Mesodermal cell (in vitro differentiated cells): ENCODE data around the gene KDM1B.
"Not testable (repeated sequence)": the region's sequence is repeated elsewhere in the genome, so short reads cannot be mapped to it uniquely, and the experiment has no call there.

Source experiments
- H3K27ac ChIP-seq: 2 replicates; pipeline ENCODE4 v1.7.0; 2013; ENCODE audit warnings: mild to moderate bottlenecking, low read depth, low read length, moderate library complexity; ENCODE audit not compliant: severe bottlenecking
- H3K36me3 ChIP-seq: 2 replicates; pipeline ENCODE4 v1.7.1; 2013; ENCODE audit warnings: mild to moderate bottlenecking, low read length, moderate library complexity; ENCODE audit not compliant: control insufficient read depth, insufficient read depth
- H3K4me1 ChIP-seq: one replicate; pipeline ENCODE4 v1.7.1; 2013; ENCODE audit warnings: mild to moderate bottlenecking, low read length; ENCODE audit not compliant: insufficient read depth, control insufficient read depth, poor library complexity, severe bottlenecking
- H3K4me3 ChIP-seq: 2 replicates; pipeline ENCODE4 v1.7.0; 2013; ENCODE audit warnings: low read length, control low read depth, mild to moderate bottlenecking; ENCODE audit not compliant: insufficient read depth, poor library complexity, severe bottlenecking; ENCODE audit errors: extremely low read depth
- H3K9me3 ChIP-seq: 2 replicates; pipeline ENCODE4 v1.7.1; 2013; ENCODE audit warnings: mild to moderate bottlenecking, low read length, moderate library complexity; ENCODE audit not compliant: control insufficient read depth
- WGBS, 2 experiments: methylation state at CpG; one replicate each; pipeline ENCODE4 v1.1.5; 2013; ENCODE audit warnings: missing lambda C conversion rate in 2 of 2; ENCODE audit not compliant: insufficient coverage in 2 of 2; 5-methylcytosine and 5-hydroxymethylcytosine counted together

Gene KDM1B

DNA sequence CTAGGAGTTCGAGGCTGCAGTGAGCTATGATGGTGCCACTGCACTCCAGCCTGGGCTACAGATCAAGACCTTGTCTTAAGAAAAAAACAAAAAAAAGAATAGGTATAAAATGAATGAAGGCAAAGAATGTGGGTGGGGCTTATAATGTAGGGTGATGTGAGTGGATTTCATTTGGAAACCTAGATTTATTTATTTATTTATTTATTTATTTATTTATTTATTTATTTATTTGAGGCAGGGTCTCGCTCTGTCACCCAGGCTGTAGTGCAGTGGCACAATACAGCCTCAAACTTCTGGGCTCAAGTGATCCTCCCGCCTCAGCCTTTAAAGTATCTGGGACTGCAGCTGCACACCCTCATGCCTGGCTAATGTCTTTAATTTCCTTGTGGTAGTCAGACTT is 3.8 kb upstream of the KDM1B start:
- not testable (repeated sequence) for H3K9me3 ChIP-seq, H3K4me3 ChIP-seq, H3K27ac ChIP-seq, H3K36me3 ChIP-seq
- peaks cover 21% of the 10 kb centered on the region for H3K4me1 ChIP-seq
- 92% methylated on average over 2 to 3 of the region's 3 CpGs for WGBS, 2 experiments

DNA sequence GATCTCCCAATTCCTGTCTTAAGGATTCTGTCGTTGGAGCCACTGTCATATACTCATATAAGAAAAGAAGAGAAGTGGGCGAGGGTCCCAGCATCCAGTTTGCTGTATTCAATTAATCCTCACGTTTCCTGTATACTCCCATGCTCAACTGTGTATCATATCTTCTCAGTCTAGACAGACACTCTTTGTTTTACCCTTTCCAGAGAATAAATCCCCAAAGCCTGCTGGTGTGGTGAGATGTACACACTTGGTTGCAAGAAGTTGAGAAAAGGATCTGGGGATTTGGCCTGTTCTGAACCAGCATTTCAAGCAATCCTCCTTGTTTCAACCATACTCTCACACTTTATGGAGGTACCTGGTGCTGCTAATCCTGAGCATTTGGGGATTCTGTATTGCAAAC is 3.4 kb upstream of the KDM1B start:
- Histone ChIP-seq H3K4me1 (peaks cover 21% of the 10 kb centered on the region), H3K36me3 (peaks cover 10% of the 10 kb centered on the region), H3K9me3 (no peaks in the 10 kb centered on the region), H3K4me3 (no peak overlapping the region), H3K27ac (no peak overlapping the region)
- WGBS, 2 experiments = 100% methylated on average over 1 of the region's 3 CpGs

DNA sequence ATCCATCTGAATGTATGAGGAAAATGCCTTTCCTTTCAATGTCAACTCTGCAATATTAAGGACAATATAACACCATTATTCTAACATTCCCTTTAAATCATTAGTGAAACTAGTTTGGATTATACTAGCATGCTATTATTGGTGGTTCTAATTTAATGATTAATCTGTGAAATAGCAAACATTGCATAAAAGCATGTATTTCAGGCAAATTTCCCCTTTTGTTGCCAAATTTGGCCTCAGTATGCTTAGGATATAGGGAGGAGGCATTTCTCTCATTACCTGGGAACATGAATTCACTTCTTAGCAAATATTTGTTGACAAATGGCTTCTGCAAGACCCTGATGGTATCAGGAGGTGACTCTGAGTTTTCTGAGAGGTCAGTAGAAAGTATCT is 1.9 kb upstream of the KDM1B start:
- H3K4me1 ChIP-seq = peaks cover 21% of the 10 kb centered on the region
- H3K9me3 ChIP-seq = no peaks in the 10 kb centered on the region
- H3K27ac ChIP-seq = no peak overlapping the region
- no peak overlapping the region for H3K4me3 ChIP-seq
- peaks cover 3% of the 10 kb centered on the region for H3K36me3 ChIP-seq

DNA sequence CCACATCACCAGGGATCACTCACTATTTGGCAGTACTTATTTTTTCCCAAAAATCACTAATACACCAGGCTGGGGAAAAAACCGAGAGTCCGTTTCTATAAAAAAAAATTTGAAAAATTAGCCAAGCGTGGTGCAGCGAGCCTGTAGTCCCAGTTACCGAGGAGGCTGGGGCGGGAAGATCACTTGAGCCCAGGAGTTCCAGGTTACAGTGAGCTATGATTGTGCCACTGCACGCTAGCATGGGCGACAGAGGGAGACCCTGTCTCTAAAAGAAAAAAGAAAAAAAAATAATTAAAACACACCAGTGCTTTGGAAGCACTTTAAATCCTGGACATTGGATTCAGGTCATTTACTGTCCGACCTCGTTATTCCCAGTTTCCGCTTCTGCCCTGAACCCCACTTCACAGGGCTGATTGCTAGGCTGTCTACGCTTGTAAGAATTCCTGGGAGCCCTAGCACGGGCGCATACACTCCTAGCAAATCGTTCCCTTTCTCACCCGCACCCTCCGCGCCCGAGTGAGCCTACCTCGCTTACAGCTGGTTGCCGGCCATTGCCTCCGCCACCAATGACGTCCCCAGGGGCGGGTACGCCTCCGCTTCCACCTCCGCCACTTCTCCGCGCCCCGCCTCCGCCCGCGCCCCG is 594 bp upstream of the KDM1B start, which contains the start of gene TPMT:
Gene TPMT, minus strand, starts transcription at position 571 of the 643 bp plus-strand sequence. CDS start 5,950 bp downstream, outside the sequence.
- 0 to 1% methylated on average over 18 of the region's 34 CpGs for WGBS, 2 experiments
- H3K27ac ChIP-seq = peak within 1 kb of the TSS; percentile 84
- peak within 1 kb of the TSS; percentile 91 for H3K4me3 ChIP-seq
- H3K4me1 ChIP-seq = peaks cover 21% of the 10 kb centered on the region
- H3K36me3 ChIP-seq = no peaks in the 10 kb centered on the region
- H3K9me3 ChIP-seq = no peaks in the 10 kb centered on the region

DNA sequence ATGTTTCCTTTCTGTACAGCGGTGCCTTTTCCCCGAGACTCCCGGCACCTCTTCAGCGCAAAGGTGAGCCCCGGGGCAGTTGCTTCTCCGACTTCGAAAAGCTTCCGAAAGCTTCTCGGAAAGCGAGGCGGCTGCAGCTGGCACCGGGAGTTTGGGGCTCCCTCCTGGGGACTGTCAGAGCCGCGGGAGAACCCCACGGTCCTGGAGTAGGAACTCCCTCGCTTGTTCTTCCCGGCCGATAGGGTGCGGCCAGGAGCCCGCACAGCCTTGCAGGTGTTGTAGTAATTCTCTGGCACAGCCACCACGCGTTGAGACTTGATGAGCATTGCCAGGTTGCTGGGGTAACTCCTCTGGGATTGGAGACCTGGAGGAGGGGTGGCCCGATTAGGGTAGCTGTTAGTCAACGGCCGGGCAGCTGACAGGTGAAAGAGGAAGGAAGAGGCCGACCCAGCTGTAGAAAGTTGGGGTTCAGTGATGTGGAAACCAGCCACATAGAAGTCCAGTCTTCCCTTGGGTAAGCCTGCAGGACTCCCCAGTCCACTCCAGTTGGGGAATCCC is 721 bp downstream of the KDM1B start:
- WGBS, 2 experiments = 1% methylated on average over 21 to 25 of the region's 26 CpGs
- no peaks in the 10 kb centered on the region for H3K9me3 ChIP-seq
- H3K36me3 ChIP-seq = peaks cover 9% of the 10 kb centered on the region
- H3K27ac ChIP-seq = no peak overlapping the region
- H3K4me3 ChIP-seq = peak overlapping the region; percentile 91
- H3K4me1 ChIP-seq = peaks cover 21% of the 10 kb centered on the region

DNA sequence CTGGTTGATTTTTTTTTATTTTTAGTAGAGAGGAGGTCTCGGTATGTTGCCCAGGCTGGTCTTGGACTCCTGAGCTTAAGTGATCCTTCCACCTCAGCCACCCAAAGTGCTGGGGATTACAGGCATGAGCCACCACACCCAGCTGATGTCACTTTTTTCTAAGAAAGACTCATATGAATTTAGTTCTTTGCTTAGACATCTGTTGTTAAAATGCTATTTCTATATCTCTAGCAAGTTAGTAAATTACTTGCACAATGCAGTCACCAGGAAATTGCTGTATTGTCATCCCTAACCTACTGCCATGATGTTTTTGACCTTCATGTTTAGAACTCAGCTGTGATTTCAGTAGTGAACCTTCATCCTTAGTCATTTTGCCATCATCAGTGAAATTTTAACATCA is 5.7 kb downstream of the KDM1B start:
- Histone ChIP-seq H3K9me3 (no peaks in the 10 kb centered on the region), H3K4me3 (no peak overlapping the region), H3K36me3 (peaks cover 35% of the 10 kb centered on the region), H3K27ac (no peak overlapping the region), H3K4me1 (no peaks in the 10 kb centered on the region)
- no CpG with 5 or more reads among the region's 1 CpG for WGBS, 2 experiments

DNA sequence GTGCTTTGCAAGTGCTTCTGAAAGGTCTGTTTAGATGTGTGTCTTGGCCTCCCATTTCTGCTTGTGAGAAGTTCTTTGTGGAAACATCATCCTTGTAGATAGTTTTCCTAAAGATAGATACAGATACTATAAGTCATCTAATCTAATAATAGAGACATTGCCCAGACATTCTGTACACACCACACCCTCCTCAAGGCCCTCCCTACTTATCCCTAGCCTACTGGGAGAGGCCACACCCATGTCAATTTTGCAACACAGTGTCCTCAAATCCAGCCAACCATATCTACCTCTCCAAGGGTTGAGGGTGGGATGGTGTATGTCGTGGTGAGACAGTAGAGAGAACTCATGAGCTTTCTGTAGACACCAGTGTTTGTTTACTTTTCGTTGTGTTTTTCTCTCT is 6.2 kb downstream of the KDM1B start:
- no peak overlapping the region for H3K27ac ChIP-seq
- no peaks in the 10 kb centered on the region for H3K9me3 ChIP-seq

DNA sequence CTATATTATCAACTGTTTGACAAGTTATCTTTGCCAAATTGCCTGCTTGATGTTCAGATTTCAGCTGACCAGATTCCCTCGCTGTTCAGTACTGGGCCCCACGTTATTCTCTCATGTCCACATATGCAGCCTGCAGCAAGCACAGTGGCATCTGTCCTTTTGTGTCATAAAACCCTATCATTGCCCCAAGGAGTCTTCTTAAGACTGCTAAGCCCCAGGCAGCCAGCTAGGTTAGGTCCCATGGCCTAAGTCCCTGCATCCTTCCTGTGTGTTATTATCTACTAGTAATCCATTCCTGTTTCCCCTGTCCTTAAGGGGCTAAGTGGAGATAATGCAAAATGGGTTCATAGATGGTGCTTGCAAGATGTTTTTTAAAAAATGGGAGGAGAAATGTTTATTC is 7.2 kb downstream of the KDM1B start:
- Histone ChIP-seq H3K4me3 (no peak overlapping the region), H3K27ac (no peak overlapping the region), H3K36me3 (peaks cover 49% of the 10 kb centered on the region), H3K9me3 (no peaks in the 10 kb centered on the region), H3K4me1 (no peaks in the 10 kb centered on the region)
- WGBS, 2 experiments = 91 to 95% methylated on average over 2 of the region's 2 CpGs

More for the DNA sequence above, 6.2 kb downstream of the KDM1B start:
- WGBS, 2 experiments = no CpG with 5 or more reads among the region's 2 CpGs
- Histone ChIP-seq H3K4me1 (no peaks in the 10 kb centered on the region), H3K36me3 (peaks cover 39% of the 10 kb centered on the region), H3K4me3 (no peak overlapping the region)

DNA sequence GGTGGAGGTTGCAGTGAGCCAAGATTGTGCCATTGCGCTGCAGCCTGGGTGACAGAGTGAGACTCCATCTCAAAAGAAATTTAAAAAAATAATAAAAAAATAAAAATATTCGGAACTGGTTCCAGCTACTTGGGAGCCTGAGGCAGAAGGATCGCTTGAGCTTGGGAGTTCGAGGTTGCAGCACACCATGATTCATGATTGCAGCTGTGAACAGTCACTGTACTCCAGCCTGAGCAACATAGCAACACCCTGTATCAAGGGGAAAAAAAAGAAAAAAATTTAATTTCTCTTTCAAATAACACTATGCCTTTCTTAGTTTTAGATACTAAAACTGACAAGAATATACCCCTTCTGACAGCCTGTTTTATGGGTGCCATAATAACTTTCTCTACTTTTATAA is 10.5 kb downstream of the KDM1B start:
- 100% methylated on average over 2 of the region's 4 CpGs; no CpG with 5 or more reads in 1 of the 2 experiments for WGBS, 2 experiments
- Histone ChIP-seq H3K9me3 (no peaks in the 10 kb centered on the region), H3K27ac (no peak overlapping the region), H3K4me1 (no peaks in the 10 kb centered on the region), H3K4me3 (no peak overlapping the region), H3K36me3 (peaks cover 55% of the 10 kb centered on the region)

DNA sequence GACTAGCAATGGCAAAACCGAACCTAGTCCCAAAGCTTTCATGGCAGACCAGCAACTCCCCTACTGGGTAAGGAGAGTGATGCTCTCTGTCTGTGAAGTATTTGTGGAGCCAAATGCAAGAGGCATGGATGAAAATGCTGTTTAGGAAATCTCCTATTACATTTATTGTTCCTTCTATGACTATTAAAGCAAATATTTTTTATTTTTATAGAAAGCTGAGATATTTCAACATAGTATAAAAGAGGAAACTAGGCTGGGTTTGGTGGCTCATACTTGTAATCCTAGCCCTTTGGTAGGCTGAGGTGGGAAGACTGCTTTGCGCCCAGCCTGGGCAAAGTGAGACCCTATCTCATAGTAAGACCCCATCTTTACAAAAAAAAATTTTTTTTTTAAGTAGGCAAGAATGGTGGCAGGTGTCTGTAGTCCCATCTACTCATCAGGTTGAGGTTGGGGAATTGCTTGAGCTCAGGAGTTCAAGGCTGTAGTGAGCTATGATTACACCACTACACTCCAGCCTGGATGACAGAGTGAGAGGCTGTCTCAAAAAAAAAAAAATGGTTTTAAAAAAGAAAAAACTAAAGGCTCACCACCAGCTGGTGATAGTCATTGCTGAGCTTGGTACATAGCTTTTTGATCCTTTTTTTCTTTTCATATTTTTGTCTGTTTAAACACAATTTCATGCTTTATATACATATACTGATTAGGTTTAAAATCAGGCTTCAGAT is 11.3 kb downstream of the KDM1B start:
- H3K9me3 ChIP-seq = no peaks in the 10 kb centered on the region
- no CpG with 5 or more reads among the region's 2 CpGs for WGBS, 2 experiments
- H3K4me1 ChIP-seq = no peaks in the 10 kb centered on the region
- H3K4me3 ChIP-seq = no peak overlapping the region
- no peak overlapping the region for H3K27ac ChIP-seq
- peaks cover 48% of the 10 kb centered on the region for H3K36me3 ChIP-seq

DNA sequence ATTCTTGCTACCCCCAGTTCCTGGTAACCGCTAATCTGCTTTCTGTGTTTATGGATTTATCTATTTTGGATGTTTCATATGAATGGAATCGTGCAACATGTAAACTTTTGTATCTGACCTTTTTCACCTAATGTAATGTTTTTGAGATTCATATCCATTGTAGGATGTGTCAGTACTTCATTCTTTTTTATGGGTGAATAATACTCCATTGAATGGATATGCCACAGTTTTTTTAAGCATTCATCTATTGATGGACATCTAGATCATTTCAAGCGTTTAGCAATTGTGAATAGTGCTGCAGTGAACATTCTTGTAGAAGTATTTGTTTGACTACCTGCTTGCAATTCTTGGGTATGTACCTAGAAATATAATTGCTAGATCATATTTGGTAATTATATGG is 13.0 kb downstream of the KDM1B start:
- H3K9me3 ChIP-seq = no peaks in the 10 kb centered on the region
- no peak overlapping the region for H3K4me3 ChIP-seq
- peaks cover 38% of the 10 kb centered on the region for H3K36me3 ChIP-seq
- no peaks in the 10 kb centered on the region for H3K4me1 ChIP-seq
- H3K27ac ChIP-seq = no peak overlapping the region
- WGBS, 2 experiments = 100% methylated on average over 1 of the region's 3 CpGs; no CpG with 5 or more reads in 1 of the 2 experiments
